Measurements from ENCODE around the gene CCDC88C.
"Not testable (repeated sequence)": the region's sequence is repeated elsewhere in the genome, so short reads cannot be mapped to it uniquely, and the experiment has no call there.

Gene CCDC88C

DNA sequence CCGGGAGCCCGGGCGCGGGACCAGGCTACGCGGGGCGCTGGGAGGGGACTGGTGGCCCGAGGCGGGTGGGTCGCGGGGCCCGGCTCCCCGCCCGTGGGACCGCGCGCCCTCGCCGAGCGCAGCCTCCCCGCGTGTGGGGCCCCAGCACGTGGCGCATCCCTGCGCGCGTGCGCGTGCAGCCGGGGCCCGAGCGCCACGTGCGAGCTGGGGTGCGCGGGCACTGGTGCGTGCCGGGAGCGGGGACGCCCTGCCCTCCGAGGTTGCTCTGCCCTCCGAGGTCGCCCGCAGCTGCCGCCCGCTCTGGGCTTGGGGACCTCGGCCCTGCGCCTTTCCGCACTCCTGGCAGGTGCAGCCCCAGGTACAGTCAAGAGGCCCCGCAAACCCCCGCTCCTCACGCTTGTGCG lies 365 bp upstream of the CCDC88C start:
- DNase-seq: peak; percentile 67 to 74

DNA sequence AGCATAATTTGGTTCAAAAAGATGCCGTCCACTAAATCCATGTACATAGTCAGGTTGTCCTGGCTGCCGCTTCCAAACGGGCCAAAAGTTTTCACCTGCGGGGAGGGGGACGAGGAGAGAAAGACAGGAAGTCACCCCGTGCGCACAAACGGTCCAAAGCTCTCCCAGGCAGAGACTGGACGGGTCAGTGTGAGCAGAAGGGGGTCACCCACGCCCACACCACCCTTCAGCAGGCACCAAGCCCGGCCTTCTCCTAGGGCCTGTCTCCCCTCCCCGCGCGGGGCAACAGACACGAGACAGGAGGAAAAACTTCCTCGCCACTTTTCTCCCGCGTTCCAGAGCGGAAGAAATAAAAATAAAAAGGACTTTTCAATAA lies 888 bp downstream of the CCDC88C start:
- DNase-seq: no peak

DNA sequence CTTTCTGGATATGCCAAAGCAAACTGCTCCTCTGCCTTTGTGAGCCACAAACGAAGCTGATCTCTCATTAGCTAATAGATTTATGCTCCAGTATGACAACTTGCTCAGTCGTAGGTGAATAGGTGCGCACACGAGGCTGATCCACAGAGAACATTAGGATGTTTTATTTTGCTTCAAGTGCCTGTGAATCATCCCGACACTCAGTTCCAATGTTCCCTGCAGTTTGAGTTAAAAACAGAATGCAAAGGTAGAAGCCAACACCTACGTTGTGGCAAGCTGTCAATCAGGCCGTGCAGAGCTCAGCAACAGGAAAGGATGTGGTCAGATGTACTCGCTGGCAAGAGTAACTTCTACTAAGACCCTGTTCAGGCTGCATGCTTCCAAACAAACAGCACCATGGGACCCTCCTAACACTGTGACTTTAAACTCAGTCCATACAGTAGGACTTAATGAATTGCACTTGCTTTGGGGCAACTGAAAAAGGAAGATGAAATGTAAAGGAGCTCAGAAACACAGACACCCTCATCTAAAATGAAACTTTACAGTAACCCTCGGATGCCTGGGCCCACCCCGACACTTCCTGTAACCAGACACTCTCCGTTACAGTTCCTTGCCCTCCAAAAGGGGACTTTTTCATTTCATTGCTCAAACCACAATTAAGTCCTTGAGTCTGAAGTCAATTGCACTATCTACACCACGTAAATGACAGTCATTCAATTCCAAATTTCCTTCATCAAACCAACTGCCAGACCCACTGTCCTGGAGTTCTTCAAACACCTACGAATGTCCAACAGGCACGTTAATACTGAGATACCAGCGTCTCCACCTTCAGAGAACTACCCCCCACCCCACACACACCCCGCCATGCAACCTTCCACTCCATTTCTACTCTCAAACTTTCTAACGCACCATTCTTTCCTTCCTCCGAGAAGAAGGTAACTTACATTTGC lies 1.6 kb downstream of the CCDC88C start:
- DNase-seq: peak; percentile 71 to 81

DNA sequence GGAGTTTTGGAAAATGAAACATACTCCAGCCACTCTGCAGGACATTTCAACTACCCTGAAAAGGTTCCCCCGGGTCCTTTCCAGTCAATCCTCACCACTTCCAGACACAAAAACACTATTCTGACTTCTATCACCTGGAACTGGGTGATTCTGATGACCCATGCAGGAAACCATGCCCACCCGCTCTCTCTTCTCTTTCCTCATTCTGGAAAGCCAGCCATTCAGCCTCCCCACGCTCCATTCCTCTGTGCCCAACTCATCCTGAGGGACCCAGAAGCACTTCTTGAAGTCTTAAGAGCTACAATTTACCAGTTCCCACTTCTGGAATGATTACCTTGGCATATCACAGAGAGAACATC lies 3.2 kb downstream of the CCDC88C start:
- DNase-seq: no peak

DNA sequence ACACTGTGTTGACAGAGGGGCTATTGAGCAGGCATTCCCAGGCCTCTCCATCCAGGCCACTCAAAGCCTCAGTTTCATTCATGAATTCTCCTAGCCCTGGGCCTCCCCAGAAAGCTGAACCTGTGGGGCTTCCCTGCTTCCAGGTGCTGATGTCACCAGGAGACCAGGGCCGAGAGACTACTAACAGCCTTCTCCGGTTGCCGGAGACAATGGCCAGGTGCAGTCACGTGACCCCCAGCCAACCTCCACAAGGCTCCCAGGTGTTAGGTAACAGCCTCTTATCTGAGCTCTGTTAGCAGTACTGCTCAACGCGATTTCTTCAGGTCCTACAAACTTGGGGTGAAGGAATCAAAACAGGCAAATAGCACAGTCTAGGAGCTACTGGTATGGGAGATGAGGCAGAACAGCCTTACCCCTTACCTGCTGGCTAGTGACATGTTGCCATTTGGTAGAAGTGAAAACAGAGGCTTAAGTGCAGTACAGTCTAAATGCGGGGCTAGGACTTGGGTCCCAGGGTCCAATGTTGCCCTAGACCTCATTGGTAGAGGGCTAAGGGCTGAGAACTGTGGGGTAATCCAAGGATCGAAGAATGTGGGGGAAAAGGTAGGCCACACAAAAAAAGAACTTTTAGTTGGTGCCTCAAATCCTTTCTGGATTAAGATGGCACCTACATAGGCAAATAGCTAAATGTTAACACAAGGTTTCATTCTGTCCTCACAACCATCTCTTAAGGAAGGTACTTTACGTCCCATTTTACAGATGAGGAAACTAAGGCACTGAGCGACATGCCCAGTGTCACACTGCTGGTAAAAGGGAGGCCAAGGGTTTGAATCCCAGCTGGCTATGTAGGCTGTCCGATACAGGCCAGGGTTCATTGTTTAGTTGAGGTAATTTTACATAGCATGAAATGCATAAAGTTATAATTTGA lies 3.8 kb downstream of the CCDC88C start:
- DNase-seq: peak; percentile 66 to 76

DNA sequence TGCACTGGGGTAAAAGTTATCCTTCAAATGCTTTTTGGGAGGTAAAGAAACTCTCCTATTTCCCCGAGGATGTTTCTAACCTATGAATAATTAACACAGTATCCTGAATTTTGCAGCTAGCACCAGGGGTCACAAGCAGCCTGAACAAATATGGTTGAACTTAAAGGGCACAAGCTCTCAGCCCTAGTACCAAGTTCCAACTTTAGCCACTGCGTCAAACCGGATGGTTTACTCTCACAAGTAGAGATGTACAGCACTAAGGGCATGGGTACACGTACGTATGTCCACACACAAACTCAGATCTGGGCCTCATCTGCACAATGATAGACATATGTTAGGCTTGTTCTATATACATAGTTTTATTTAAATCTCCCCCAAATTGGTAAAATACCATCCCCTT lies 4.7 kb downstream of the CCDC88C start:
- no peak for DNase-seq

DNA sequence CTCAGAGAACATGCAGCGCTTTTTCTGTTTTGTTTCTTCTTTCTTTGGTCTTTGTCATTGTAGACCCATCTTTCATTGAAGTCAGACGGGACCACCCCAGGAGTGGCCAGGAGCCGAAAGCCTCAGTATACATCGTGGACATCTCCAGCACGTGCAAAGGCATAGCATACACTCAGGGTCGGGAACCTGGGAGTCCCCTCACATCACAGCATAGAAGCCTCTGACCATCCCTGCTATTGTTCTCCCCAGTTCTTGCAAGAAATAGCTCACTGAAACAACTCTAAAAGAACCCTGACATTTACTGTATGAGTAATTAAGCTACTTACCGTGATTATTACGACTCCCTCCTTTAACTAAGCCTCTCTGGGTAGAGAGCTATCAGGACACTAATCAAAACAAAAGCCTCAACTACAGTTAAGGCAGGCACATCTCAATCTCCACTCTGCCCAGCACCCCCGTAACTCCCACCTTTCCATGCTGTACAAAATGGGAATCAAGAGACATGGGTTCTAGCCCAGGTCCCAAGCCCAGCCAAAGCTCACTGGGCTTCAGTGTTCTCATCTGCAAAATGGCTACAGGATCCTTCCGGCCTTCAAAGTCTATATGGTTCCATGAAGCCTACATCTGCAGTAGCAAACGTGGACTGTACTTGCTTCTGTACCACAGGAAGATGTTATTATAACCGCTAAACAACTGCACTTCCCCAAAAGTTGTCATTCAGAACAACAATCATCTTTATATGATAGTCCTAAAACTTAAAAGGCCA lies 6.7 kb downstream of the CCDC88C start:
- no peak for DNase-seq

DNA sequence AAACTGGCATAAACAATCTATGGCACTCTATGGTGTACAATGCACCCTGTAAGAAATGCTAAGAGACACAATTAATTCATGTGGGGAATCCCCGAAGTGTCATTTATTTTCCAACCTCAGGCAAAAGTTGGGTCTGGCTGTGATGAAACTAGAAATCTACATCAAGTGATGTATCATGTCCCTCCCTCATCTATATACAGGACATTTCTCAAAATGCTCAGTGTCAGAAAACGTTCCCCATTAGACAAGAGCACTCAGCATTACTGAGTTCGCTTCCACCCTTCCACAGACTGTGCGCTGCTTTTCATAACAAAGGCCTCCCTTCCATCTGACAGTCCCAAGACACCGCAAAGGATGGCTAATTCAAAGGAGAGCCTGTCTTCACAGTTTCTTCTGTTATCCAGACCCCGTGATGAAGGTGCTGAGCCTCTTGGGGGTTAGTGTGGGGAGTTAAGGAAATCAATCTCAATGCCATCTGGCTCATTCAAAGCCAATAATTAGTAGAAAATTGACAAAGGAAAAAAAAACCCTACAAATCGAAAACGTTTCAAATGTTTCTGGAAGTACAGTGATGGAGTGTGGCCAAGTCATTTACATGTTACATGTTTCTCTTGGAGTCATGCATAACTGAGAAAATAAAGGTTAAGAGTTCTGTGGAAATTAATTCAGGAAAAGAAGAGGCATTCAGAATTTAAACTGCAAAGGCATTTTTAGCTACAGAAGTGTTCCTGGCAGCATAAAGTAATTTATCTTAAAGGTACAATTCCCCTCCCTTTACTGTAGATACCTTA lies 7.5 kb downstream of the CCDC88C start:
- DNase-seq: peak in 1 of 2 donors; percentile 79

DNA sequence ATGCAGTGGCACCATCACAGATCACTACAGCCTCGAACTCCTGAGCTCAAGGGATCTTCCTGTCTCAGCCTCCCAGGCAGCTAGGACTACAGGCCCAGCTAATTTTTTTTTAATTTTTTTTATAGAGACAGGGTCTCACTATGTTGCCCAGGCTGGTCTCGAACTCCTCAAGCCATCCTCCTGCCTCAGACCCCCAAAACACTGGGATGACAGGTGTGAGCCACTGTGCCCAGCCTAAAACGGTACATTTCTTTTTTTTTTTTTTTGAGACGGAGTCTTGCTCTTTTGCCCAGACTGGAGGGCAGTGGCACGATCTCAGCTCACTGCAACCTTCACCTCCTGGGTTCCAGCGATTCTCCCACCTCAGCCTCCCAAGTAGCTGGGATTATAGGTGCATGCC lies 8.4 kb downstream of the CCDC88C start:
- DNase-seq: not testable (repeated sequence)

DNA sequence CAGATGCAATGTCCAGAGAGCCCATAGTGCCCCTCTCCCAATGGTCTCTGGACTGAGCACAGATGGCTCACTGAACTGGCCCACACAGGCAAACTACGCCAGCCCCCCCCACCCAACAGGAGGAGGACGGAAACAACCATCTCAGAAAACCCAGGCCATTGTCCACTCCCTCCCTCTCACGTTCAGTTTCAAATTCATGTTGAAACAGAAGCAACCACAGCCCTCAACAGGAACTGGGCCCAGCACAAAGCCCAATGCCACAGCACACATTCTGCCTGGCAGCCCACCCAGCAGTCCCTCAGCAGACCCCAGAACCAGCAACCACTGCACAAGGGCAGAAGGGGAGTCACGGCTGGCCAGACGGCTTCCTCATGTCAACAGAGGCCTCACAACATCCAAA lies 10.6 kb downstream of the CCDC88C start:
- no peak for DNase-seq

DNA sequence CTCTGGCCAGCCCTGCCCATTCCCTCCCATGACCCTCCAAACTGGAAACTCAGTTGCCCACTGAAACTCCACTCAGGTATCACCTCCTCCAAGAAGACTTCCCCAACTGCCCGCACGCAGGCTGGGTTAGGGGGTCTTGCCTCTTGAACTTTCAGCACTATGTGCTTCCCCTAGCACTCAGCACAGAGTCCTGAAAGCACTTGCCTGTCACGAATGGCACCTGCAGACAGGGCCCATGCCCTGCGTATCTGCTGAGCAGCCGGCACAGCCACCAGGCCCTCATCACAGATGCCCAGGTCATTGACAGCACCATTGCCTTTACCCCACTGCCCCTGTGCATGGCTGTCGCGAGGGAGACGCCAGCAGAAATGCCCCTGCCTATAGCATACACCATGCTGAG lies 11.2 kb downstream of the CCDC88C start:
- no peak for DNase-seq

DNA sequence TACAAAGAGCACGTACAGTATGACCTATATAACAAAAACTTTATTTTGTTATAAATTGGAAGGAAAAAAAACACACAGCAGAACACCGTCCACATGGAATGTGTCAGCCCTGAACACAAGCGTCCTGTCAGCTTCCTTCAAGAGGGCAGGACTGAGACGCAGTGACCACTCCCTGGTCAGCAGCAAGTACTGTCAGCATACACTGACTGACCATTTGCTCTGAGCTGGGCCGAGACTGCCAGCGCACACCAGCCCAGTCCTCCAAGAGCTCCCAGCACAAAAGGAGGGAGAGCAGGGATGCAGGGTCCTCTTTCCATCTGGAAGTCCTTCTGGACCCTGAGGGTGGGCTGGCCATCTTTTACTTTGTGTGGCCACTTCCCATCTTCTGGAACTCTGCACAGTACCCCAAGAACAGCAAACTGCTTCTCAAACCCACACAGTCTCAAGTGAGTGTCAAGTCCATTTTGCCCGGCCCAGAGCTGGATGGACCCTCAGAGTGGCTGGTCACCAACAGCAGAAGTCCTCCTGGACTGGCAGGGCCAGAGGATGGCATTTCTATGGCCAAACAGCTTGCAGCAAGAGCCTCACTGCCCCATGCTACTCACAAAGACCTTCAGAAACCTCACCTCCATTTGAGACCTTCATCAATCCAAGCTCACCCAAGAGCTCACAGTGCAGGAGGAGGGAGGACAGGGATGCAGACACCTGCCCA lies 11.7 kb downstream of the CCDC88C start:
- no peak for DNase-seq

DNA sequence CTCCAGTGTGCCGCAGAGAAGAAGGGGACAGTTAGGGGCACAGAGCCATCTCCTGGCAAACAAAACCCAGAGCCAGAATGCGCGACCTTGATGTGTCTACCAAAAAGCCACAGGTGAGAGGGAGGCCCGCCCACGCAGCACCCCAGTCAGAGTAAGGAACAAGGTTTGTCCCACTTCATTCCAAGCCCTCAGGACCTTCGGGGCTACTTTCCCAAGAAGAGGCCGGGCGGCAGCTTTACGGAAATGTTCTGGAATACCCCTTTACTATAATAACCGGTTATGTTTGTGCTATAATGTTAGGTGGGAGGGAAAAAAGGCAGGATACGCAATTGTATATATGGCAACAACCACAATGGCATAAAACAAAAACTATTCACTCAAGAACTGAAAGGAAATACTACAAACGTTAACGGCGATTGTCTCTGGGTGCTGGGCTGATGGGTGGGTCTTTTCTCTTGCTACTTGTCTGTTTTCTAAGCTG lies 12.3 kb downstream of the CCDC88C start:
- peak; percentile 56 to 72 for DNase-seq

DNA sequence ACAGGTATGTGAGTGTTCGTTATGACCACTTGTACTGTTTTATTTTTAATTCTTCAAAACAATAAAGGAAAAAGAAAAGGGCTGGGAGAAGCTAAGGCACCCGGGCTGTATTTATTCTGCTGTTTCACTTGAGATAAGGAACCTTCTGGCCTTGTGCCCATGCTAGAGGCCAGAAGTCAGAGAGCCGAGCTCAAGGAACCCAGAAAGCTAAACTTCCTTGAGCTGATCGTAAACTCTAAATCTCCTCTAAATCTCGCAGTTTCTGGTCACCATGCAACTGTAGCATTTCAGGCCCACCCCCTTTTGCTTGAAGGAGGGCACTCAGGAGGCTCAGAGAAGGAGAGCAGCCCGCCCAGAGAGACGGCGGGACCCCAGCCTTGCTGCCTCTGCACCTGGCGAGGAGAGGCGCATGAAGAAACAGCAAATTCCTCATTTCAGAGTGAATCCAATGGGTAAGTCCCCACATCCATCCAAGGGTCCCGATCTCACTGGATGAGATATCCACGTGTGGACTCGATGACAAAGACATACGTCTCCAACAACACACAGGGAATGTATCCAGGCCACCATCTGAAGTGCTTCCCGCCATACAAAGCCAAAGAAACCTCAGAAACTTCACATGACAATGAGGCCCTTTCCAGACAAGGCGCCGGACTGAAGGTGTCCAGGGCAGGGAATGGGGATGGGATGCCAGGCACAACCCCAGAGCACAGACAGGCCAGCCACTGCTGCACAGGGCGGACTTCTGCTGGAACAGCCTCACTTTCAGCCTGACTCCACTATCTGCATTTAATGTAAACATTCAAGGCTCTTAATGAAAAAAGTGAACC lies 14.6 kb downstream of the CCDC88C start:
- no peak for DNase-seq

DNA sequence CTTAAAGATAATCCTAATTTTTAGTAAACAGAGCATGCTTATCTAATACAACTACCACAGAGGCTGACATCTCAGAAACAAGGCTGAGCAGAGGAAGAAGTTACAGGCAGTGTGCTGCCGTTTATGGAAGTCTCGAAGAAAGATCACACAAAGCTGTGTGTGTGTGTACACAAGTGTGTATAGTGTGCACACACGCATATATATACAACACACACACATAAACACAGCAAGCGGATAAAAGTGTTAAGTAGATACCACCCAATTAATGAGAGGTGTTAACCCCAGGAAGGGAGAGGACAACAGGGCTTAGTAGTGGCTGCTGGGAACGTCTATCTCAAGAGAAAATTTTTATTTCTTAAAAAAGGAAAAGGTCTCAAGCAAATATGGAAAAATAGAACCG lies 15.3 kb downstream of the CCDC88C start:
- DNase-seq: no peak

DNA sequence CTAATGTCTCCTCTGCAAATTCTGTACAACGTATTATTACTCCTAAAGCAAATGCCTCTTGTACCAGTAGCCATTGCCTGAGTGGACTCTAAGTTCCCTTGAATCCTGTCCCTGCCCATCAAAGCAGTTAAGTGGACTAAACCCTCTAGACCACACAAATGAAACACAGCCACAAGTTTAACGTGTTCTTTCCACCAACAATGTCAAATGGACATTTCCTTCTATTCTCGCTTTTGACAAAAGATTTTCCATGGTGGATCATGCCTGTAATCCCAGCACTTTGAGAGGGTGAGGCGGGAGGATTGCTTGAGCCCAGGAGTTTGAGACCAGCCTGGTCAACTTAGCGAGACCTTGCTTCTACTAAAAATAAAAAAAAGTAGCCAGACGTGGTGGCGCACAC lies 15.9 kb downstream of the CCDC88C start:
- DNase-seq: no peak

DNA sequence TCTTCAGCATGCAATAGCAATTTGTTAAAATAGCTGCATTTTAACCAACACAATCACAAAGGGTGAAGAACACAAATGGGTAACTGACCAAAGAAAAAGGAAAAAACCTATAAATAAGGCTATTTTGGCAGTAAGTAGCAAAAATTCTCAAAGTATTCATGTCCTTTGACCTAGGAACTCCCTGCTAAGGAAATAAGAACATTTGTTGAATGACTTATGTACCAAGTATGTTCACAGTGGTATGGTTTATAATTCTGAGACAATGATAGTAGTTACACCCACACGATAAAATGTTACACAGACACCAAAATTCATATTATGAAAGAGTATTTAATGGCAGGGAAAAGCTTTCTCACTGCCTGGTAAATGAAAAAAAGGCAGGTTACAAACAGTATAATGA lies 16.9 kb downstream of the CCDC88C start:
- no peak for DNase-seq

DNA sequence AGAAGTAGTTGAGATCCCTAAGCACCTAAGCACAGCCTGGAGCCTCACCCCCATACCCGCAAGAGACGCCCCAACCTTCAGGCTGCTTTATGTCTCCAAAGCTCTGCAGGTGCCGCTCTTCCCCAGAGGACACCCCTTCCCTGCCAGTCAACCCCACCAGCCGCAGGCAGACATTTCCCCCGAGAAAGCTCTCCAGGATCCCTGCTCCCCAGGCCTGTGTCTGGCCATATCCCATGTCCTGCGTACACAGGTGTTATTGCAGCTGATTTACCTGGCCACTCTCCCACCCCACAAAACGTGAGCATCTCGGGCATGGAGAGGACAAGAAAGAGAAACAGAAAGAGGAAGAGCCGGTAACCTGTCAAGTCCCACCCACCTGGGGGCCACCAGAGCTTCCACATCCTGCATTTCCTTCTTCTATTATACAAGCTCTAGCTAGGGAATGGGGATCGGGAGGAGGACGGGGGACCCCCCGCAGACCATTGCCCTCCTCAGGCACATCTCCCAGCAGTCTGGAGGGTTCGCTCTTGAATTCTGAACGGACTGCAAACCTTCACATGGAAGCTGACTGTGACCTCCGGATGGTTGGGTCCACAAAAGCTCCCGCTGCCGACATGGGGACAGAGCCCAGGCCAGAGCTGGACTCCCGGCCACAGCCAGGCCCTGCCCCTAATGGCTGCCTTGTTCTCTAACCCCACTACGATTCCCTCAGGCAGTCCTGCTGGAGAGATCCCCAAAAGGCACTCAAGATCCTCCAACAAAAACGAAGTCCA lies 17.6 kb downstream of the CCDC88C start:
- DNase-seq: peak; percentile 42 to 51

DNA sequence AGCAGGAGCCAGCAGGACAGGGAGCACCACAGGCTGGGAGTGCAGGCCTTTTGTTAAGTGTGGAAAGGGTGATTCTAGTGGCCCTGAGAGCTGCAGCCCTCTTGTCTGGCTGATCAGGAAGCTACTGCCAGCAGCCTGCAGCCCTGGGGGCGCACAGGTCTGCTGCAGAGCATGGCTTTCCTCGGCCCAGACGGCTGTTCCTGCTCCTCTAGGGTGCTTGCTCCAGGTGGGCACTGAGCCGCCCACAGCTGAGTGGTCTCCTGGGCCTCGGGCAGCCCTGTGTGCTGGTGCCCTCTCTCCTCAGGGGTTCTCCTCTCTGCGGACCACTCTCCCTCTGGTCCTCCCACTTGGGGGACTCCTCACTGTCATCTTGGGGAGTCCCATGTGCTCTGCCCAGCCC lies 18.9 kb downstream of the CCDC88C start:
- DNase-seq: no peak

Measured in CD4-positive, alpha-beta T cell treated with Interleukin-1 beta for 1 hour (primary cell).